Measurements from ENCODE around the gene NEU2. TPM values are rescaled to one million over a fixed set of nuclear protein-coding genes. Genes with fewer than 3 reads are reported as not detected.

The NEU2 gene
- total RNA-seq, 1 donor from 2014 or later: not detected

DNA sequence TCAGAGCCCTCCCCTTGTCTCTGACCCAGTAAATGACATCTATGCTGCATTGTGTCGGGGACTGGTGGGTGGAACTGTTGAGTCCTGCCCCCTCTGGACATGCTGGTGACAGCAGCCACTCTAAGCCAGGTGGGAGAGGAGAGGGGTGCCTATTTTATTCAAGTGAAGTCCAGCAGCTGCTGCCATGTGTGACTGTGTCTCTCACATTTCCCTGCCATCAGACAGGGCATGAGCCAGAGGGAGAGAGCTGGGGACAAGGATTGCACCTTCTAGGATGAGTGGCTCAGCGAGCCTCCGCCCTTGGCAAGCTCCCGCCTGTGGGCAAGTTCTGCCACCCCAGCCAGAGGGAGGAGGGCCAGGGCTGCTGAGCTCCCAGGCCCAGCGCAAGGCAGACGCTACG, 33.1 kb upstream of the NEU2 start:
- no peaks in the 10 kb centered on the region for H3K9me3 Mint-ChIP-seq (ENCODE audit: unreplicated experiment)
- no peaks in the 10 kb centered on the region for H3K4me1 Mint-ChIP-seq (ENCODE audit: unreplicated experiment)
- H3K27ac Mint-ChIP-seq (ENCODE audit: unreplicated experiment): no peak overlapping the region
- peaks cover 5% of the 10 kb centered on the region for H3K27me3 Mint-ChIP-seq (ENCODE audit: unreplicated experiment)
- no peaks in the 10 kb centered on the region for H3K36me3 Mint-ChIP-seq (ENCODE audit: unreplicated experiment)
- H3K4me3 Mint-ChIP-seq (ENCODE audit: unreplicated experiment): no peak overlapping the region
- TF ChIP-seq, protein P1, sequence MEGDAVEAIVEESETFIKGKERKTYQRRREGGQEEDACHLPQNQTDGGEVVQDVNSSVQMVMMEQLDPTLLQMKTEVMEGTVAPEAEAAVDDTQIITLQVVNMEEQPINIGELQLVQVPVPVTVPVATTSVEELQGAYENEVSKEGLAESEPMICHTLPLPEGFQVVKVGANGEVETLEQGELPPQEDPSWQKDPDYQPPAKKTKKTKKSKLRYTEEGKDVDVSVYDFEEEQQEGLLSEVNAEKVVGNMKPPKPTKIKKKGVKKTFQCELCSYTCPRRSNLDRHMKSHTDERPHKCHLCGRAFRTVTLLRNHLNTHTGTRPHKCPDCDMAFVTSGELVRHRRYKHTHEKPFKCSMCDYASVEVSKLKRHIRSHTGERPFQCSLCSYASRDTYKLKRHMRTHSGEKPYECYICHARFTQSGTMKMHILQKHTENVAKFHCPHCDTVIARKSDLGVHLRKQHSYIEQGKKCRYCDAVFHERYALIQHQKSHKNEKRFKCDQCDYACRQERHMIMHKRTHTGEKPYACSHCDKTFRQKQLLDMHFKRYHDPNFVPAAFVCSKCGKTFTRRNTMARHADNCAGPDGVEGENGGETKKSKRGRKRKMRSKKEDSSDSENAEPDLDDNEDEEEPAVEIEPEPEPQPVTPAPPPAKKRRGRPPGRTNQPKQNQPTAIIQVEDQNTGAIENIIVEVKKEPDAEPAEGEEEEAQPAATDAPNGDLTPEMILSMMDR (IDR thresholded peaks at IDR 0.05): no peak
- DNase-seq (ENCODE audit: extremely low spot score, unreplicated experiment): peak; percentile 63

DNA sequence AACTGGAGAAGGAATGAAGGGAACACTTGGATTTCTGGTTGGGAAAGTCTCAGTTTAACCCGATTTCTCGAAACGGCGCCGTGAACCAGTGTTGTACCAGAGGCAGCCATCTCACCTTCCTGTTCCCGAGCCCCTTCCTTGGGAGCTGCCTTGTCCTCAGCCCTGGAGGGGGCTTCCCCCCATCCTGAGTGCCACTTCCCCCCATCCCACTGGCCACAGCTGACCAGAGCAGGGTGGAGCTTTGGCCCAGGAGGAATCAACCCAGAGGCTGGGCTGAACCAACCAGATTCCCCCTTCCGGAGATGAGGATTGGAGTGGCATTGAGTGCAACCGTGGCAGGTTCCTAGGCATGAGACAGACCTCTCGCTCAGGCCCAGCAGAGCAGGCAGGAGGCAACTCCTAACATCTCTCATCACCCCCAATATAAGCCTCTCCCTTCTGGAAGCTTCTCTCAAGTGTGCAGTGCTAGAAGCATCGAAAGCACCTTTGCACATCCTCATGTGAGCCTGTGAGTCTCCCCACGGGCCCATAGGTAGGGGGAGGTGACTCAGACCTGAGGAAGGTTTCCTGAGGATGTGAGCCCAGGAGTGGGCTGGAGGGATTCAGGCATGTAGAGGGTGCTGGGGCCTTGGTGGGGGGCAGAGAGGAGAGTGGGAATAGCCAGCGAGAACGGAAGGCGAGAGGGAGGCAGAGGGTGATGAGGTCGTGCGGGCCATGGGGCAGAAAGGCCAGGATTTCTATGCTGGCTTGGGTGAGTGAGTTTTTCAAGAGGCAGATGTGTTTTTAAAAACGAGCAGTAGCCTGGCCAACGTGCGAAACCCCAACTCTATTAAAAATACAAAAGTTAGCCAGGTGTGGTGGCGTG, 31.4 kb upstream of the NEU2 start:
- H3K27ac Mint-ChIP-seq (ENCODE audit: unreplicated experiment): no peak overlapping the region

GRCh38 chr2:233002829-233003657, 29.4 kb upstream of the NEU2 start:
- H3K4me1 Mint-ChIP-seq (ENCODE audit: unreplicated experiment): no peaks in the 10 kb centered on the region
- no peak overlapping the region for H3K27ac Mint-ChIP-seq (ENCODE audit: unreplicated experiment)
- peaks cover 31% of the 10 kb centered on the region for H3K27me3 Mint-ChIP-seq (ENCODE audit: unreplicated experiment)
- H3K9me3 Mint-ChIP-seq (ENCODE audit: unreplicated experiment): no peaks in the 10 kb centered on the region
- no peak overlapping the region for H3K4me3 Mint-ChIP-seq (ENCODE audit: unreplicated experiment)
- DNase-seq (ENCODE audit: extremely low spot score, unreplicated experiment): peak; percentile 64
- TF ChIP-seq, protein P1 (IDR thresholded peaks at IDR 0.05): no peak
- H3K36me3 Mint-ChIP-seq (ENCODE audit: unreplicated experiment): no peaks in the 10 kb centered on the region

More for the DNA sequence above, 31.4 kb upstream of the NEU2 start:
- H3K4me1 Mint-ChIP-seq (ENCODE audit: unreplicated experiment): no peaks in the 10 kb centered on the region
- H3K36me3 Mint-ChIP-seq (ENCODE audit: unreplicated experiment): no peaks in the 10 kb centered on the region
- DNase-seq (ENCODE audit: extremely low spot score, unreplicated experiment): peak; percentile 66
- TF ChIP-seq, protein P1 (IDR thresholded peaks at IDR 0.05): no peak
- no peak overlapping the region for H3K4me3 Mint-ChIP-seq (ENCODE audit: unreplicated experiment)
- peaks cover 21% of the 10 kb centered on the region for H3K27me3 Mint-ChIP-seq (ENCODE audit: unreplicated experiment)
- H3K9me3 Mint-ChIP-seq (ENCODE audit: unreplicated experiment): no peaks in the 10 kb centered on the region

- H3K4me1 Mint-ChIP-seq (ENCODE audit: unreplicated experiment): no peaks in the 10 kb centered on the region
- TF ChIP-seq, protein P1 (IDR thresholded peaks at IDR 0.05): no peak
- no peaks in the 10 kb centered on the region for H3K9me3 Mint-ChIP-seq (ENCODE audit: unreplicated experiment)
- no peaks in the 10 kb centered on the region for H3K36me3 Mint-ChIP-seq (ENCODE audit: unreplicated experiment)
- peaks cover 33% of the 10 kb centered on the region for H3K27me3 Mint-ChIP-seq (ENCODE audit: unreplicated experiment)
- peak; percentile 75 for DNase-seq (ENCODE audit: extremely low spot score, unreplicated experiment)
- no peak overlapping the region for H3K4me3 Mint-ChIP-seq (ENCODE audit: unreplicated experiment)
- no peak overlapping the region for H3K27ac Mint-ChIP-seq (ENCODE audit: unreplicated experiment)
Observed at GRCh38 chr2:233003658-233004555, 28.6 kb upstream of the NEU2 start.

All from osteocyte (in vitro differentiated cells).